NB4 (cell line): Measurements from ENCODE around the gene FAM3C.

Experiments
- POLR2A ChIP-seq: IDR thresholded peaks from 2 replicates; pipeline ENCODE4 v1.6.1; 2011; ENCODE audit warnings: mild to moderate bottlenecking; ENCODE audit not compliant: insufficient read length; ENCODE audit errors: extremely low read depth
- TF ChIP-seq, protein P1 (sequence below): IDR thresholded peaks from one replicate; pipeline ENCODE4 v1.5.1; 2012; ENCODE audit warnings: low read depth, low read length
- TF ChIP-seq, protein P2 (sequence below): IDR thresholded peaks from 2 replicates; pipeline ENCODE4 v1.6.1; 2011; ENCODE audit warnings: low read depth, low read length

DNA sequence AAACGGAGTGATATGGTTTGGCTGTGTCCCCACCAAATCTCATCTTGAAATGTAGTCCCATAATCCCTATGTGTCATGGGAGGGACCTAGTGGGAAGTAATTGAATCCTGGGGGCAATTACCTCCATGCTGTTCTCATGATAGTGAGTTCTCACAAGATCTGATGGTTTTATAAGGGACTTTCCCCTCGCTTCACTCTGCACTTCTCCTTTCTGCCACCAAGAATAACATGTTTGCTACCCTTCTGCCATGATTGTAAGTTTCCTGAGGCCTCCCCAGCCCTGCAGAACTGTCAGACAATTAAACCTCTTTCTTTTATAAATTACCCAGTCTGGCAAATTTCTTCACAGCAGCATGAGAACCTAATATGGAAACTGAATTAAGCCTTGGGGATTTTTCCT lies 19.1 kb downstream of the FAM3C start:
- TF ChIP-seq, protein P1, sequence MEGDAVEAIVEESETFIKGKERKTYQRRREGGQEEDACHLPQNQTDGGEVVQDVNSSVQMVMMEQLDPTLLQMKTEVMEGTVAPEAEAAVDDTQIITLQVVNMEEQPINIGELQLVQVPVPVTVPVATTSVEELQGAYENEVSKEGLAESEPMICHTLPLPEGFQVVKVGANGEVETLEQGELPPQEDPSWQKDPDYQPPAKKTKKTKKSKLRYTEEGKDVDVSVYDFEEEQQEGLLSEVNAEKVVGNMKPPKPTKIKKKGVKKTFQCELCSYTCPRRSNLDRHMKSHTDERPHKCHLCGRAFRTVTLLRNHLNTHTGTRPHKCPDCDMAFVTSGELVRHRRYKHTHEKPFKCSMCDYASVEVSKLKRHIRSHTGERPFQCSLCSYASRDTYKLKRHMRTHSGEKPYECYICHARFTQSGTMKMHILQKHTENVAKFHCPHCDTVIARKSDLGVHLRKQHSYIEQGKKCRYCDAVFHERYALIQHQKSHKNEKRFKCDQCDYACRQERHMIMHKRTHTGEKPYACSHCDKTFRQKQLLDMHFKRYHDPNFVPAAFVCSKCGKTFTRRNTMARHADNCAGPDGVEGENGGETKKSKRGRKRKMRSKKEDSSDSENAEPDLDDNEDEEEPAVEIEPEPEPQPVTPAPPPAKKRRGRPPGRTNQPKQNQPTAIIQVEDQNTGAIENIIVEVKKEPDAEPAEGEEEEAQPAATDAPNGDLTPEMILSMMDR, result no peak
- no peak for TF ChIP-seq POLR2A
- TF ChIP-seq, protein P2, sequence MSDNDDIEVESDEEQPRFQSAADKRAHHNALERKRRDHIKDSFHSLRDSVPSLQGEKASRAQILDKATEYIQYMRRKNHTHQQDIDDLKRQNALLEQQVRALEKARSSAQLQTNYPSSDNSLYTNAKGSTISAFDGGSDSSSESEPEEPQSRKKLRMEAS, result no peak
